ENCODE data around the gene ATG7.

Gene ATG7

GRCh38 chr3:11445883-11446282 is 173.7 kb downstream of the ATG7 start:
- Histone ChIP-seq H3K36me3 (replicated peaks; ENCODE audit: insufficient read depth, low read length) (no peaks in the 10 kb centered on the region), H3K4me2 (ENCODE audit: low read depth, low read length) (no peak overlapping the region), H3K4me3 (ENCODE audit: low read length) (no peak overlapping the region), H3K9me3 (replicated peaks; ENCODE audit: insufficient read depth, low read length) (no peaks in the 10 kb centered on the region), H3K27ac (ENCODE audit: low read length) (no peak overlapping the region), H3K9ac (ENCODE audit: low read length) (no peak overlapping the region), H3K4me1 (ENCODE audit: low read length) (no peaks in the 10 kb centered on the region), H3F3A (ENCODE audit: insufficient read depth, low read length) (no peaks in the 10 kb centered on the region), H2AFZ (ENCODE audit: low read length) (no peak overlapping the region), H3K79me2 (ENCODE audit: low read length) (no peaks in the 10 kb centered on the region), H3K27me3 (replicated peaks; ENCODE audit: insufficient read depth, low read length) (no peaks in the 10 kb centered on the region), H4K20me1 (ENCODE audit: insufficient read depth, low read length) (no peaks in the 10 kb centered on the region), H3K9me2 (replicated peaks; ENCODE audit: insufficient read depth, low read length) (no peaks in the 10 kb centered on the region)
- DNase-seq = no peak
- TF ChIP-seq CTCF (IDR thresholded peaks at IDR 0.05; ENCODE audit: low read length) (no peak), EZH2phosphoT487 (IDR thresholded peaks at IDR 0.05; ENCODE audit: low read length) (no peak), EZH2 (optimal IDR thresholded peaks at IDR 0.05; ENCODE audit: low read depth, low read length) (no peak)

DNA sequence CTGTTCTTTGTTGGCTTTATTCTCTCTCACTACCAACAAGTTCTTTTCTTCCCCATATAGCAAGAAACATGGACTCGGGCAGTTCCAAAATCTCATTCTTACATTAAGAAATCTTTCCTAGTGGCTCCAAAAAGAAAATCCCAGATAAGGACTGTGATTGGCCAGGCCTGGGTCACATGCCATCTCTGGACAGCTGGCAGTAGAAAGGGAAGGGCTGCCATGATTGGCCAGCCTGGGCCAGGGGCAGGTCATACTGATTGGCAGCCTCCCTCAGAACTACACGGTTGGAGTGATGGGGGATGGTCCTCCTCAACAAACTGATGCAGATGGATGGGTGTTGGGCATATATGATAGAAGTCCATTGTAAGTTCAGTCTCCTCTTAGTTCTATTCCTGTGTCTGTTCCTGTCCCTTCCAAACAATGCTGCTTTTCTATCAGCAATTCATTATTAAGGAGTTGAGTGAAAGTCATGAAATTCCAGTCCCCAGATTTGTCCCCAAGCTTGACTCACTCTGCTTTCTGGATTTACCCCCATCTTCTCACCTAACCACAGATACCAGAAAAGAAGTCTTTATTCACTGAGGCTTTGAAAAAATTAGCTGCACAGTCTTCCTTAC is 175.5 kb downstream of the ATG7 start:
- no peak for TF ChIP-seq EZH2 (optimal IDR thresholded peaks at IDR 0.05; ENCODE audit: low read depth, low read length)
- no peak for TF ChIP-seq EZH2phosphoT487 (IDR thresholded peaks at IDR 0.05; ENCODE audit: low read length)

GRCh38 chr3:11450015-11450414 is 177.8 kb downstream of the ATG7 start:
- H3K4me3 ChIP-seq (ENCODE audit: low read length) = no peak overlapping the region
- H3K4me2 ChIP-seq (ENCODE audit: low read depth, low read length) = no peak overlapping the region
- no peak for DNase-seq
- no peaks in the 10 kb centered on the region for H4K20me1 ChIP-seq (ENCODE audit: insufficient read depth, low read length)
- no peaks in the 10 kb centered on the region for H3K79me2 ChIP-seq (ENCODE audit: low read length)
- no peaks in the 10 kb centered on the region for H3F3A ChIP-seq (ENCODE audit: insufficient read depth, low read length)
- no peak overlapping the region for H2AFZ ChIP-seq (ENCODE audit: low read length)
- H3K36me3 ChIP-seq (replicated peaks; ENCODE audit: insufficient read depth, low read length) = no peaks in the 10 kb centered on the region
- no peaks in the 10 kb centered on the region for H3K4me1 ChIP-seq (ENCODE audit: low read length)
- TF ChIP-seq EZH2phosphoT487 (IDR thresholded peaks at IDR 0.05; ENCODE audit: low read length) (no peak), CTCF (IDR thresholded peaks at IDR 0.05; ENCODE audit: low read length) (no peak), EZH2 (optimal IDR thresholded peaks at IDR 0.05; ENCODE audit: low read depth, low read length) (no peak)
- H3K9me2 ChIP-seq (replicated peaks; ENCODE audit: insufficient read depth, low read length) = no peaks in the 10 kb centered on the region
- H3K9me3 ChIP-seq (replicated peaks; ENCODE audit: insufficient read depth, low read length) = no peaks in the 10 kb centered on the region
- H3K9ac ChIP-seq (ENCODE audit: low read length) = no peak overlapping the region
- no peaks in the 10 kb centered on the region for H3K27me3 ChIP-seq (replicated peaks; ENCODE audit: insufficient read depth, low read length)
- no peak overlapping the region for H3K27ac ChIP-seq (ENCODE audit: low read length)

More for the DNA sequence above, 175.5 kb downstream of the ATG7 start:
- Histone ChIP-seq H3K4me2 (ENCODE audit: low read depth, low read length) (no peak overlapping the region), H3K79me2 (ENCODE audit: low read length) (no peaks in the 10 kb centered on the region), H3K9me3 (replicated peaks; ENCODE audit: insufficient read depth, low read length) (no peaks in the 10 kb centered on the region), H3K4me3 (ENCODE audit: low read length) (no peak overlapping the region), H3K9ac (ENCODE audit: low read length) (no peak overlapping the region), H3K36me3 (replicated peaks; ENCODE audit: insufficient read depth, low read length) (no peaks in the 10 kb centered on the region), H3K4me1 (ENCODE audit: low read length) (no peaks in the 10 kb centered on the region), H3K27ac (ENCODE audit: low read length) (no peak overlapping the region), H4K20me1 (ENCODE audit: insufficient read depth, low read length) (no peaks in the 10 kb centered on the region), H2AFZ (ENCODE audit: low read length) (no peak overlapping the region), H3K9me2 (replicated peaks; ENCODE audit: insufficient read depth, low read length) (no peaks in the 10 kb centered on the region), H3K27me3 (replicated peaks; ENCODE audit: insufficient read depth, low read length) (no peaks in the 10 kb centered on the region), H3F3A (ENCODE audit: insufficient read depth, low read length) (no peaks in the 10 kb centered on the region)
- no peak for DNase-seq

- no peak overlapping the region for H3K4me2 ChIP-seq (ENCODE audit: low read depth, low read length)
- no peak overlapping the region for H3K9ac ChIP-seq (ENCODE audit: low read length)
- no peaks in the 10 kb centered on the region for H3F3A ChIP-seq (ENCODE audit: insufficient read depth, low read length)
These were observed 180.1 kb downstream of the ATG7 start for GRCh38 chr3:11452312-11452711.

More at GRCh38 chr3:11452312-11452711, 180.1 kb downstream of the ATG7 start:
- Histone ChIP-seq H2AFZ (ENCODE audit: low read length) (no peak overlapping the region), H3K4me1 (ENCODE audit: low read length) (no peaks in the 10 kb centered on the region), H3K79me2 (ENCODE audit: low read length) (no peaks in the 10 kb centered on the region), H3K4me3 (ENCODE audit: low read length) (no peak overlapping the region), H3K36me3 (replicated peaks; ENCODE audit: insufficient read depth, low read length) (no peaks in the 10 kb centered on the region), H3K27ac (ENCODE audit: low read length) (no peak overlapping the region), H3K9me2 (replicated peaks; ENCODE audit: insufficient read depth, low read length) (no peaks in the 10 kb centered on the region), H4K20me1 (ENCODE audit: insufficient read depth, low read length) (no peaks in the 10 kb centered on the region), H3K9me3 (replicated peaks; ENCODE audit: insufficient read depth, low read length) (no peaks in the 10 kb centered on the region), H3K27me3 (replicated peaks; ENCODE audit: insufficient read depth, low read length) (no peaks in the 10 kb centered on the region)
- TF ChIP-seq EZH2 (optimal IDR thresholded peaks at IDR 0.05; ENCODE audit: low read depth, low read length) (no peak), EZH2phosphoT487 (IDR thresholded peaks at IDR 0.05; ENCODE audit: low read length) (no peak), CTCF (IDR thresholded peaks at IDR 0.05; ENCODE audit: low read length) (no peak)
- no peak for DNase-seq

All from MM.1S (cell line).